Measurements from ENCODE around the gene CDC42EP4.

The CDC42EP4 gene

DNA sequence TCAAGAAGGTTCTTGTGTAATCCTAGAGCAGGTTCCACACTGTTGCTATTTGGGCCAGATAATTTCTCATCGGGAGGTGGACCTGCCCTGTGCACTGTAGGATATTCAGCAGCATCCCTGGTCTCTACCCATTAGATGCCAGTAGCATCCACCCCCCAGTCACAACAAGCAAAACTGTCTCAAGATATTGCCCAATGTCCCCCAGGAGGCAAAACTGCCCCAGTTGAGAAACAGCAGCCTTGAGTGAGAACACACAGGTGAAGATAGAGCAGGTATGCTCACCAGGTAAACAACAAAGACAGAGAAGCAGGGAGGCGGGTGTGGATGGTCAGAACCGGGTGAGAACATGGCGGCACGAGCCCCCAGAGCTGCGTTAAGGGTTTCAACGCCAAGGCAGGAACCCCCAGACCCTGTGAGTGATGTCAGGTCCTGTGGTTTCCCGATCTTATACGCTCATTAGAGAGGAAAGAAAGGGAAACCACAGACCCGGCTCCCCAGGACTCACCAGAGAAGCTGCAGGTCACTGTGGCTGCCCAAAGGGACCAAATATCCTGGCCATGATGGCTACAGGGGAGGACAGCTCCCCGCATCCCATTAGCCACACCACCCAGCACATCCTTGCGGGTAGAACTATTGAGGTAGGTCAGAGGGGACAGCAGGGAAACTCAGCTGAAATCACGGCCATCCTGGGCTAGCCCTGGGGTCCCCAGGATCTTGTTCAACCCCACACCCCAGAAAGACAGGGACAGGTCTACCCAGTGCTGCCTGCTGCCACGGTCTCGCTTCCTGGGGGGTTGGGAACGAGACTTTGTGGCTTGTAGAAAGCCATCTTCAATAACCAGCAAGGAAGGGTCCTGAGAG, 21.2 kb downstream of the CDC42EP4 start:
- TF ChIP-seq, protein P1, sequence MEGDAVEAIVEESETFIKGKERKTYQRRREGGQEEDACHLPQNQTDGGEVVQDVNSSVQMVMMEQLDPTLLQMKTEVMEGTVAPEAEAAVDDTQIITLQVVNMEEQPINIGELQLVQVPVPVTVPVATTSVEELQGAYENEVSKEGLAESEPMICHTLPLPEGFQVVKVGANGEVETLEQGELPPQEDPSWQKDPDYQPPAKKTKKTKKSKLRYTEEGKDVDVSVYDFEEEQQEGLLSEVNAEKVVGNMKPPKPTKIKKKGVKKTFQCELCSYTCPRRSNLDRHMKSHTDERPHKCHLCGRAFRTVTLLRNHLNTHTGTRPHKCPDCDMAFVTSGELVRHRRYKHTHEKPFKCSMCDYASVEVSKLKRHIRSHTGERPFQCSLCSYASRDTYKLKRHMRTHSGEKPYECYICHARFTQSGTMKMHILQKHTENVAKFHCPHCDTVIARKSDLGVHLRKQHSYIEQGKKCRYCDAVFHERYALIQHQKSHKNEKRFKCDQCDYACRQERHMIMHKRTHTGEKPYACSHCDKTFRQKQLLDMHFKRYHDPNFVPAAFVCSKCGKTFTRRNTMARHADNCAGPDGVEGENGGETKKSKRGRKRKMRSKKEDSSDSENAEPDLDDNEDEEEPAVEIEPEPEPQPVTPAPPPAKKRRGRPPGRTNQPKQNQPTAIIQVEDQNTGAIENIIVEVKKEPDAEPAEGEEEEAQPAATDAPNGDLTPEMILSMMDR (IDR thresholded peaks at IDR 0.05; ENCODE audit: low read depth, low read length, missing control alignments) = no peak
- no peak for DNase-seq
- H3K4me3 ChIP-seq (ENCODE audit: low read depth, low read length) = no peak overlapping the region
- in situ Hi-C loops (cut with HindIII; ENCODE audit: low pct_ligation_motif_present, low sequenced_read_pairs) = no loop called here
- H3K27me3 ChIP-seq (replicated peaks) = no peaks in the 10 kb centered on the region
- peaks cover 7% of the 10 kb centered on the region for H3K36me3 ChIP-seq (replicated peaks)
- peak overlapping the region; percentile 74 for H3K27ac ChIP-seq

DNA sequence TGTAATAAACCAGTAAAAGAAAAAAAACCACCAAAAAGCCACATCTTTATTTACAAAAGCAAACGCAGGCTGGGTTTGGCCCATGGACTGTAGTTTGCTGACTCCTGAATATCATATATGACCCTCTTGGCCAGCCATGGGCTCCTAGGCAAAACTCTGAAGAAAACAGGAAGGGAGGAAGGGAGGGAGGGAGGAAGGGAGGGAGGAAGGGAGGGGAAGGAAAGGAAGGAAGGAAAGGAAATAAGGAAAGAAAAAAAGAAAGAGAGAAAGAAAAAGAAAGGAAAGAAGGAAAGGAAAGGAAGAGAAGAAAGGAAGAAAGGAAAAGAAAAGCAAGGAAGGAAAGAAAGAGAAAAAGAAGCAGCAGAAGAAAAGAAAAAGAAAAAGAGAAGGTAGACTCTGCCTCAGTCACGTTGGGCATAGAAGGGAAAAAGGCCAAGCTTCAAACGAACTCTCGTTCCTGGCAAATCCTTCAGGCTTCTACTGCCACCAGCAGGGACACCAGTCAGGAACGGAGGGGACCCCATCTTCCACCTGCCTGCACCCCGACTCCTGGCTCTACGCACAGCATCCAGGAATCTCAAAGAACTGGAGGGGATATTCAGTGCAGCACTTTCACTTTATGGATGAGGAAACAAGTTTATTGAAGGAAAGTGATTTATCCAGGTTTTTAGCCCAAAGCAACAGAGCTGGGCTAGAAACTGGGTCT, 22.1 kb downstream of the CDC42EP4 start:
- DNase-seq = no peak
- Histone ChIP-seq H3K27me3 (replicated peaks) (no peaks in the 10 kb centered on the region), H3K4me3 (ENCODE audit: low read depth, low read length) (no peak overlapping the region), H3K36me3 (replicated peaks) (peaks cover 14% of the 10 kb centered on the region), H3K27ac (no peak overlapping the region)
- in situ Hi-C loops (cut with HindIII; ENCODE audit: low pct_ligation_motif_present, low sequenced_read_pairs) = no loop called here
- TF ChIP-seq, protein P1 (IDR thresholded peaks at IDR 0.05; ENCODE audit: low read depth, low read length, missing control alignments) = no peak

DNA sequence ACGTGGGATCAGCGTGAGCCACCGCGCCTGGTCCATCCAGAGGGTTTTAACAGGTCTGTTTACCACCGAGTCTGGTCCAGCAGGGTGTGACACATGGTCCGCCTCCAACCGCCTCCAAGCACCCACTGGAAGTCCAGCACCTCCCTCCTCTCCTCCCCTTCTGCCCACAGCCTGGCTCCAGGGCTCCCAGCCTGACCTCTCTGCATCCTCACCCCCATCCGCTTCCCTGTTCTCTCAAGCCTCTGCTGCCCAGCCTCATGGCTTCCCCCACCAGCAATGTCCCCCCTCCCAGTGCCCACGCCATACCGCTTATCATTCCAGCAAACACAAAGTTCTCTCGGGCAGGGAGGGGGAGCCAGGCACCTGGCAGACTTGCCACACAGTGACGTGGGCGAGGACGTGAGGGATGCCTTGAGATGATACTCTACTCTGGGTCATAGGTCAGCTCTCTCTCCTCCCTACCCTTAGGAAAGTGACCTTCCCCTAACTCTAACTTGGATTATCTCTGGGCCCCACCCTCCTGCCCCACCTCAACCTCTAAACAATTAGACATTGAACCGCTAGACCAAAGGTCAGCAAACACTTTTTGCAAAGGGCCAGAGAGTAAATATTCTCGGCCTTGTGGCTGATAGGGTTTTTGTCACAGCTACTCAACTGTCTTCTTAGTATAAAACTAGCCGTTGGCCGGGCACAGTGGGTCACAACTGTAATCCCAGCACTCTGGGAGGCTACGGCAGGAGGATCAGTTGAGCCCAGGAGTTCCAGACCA, 23.1 kb downstream of the CDC42EP4 start:
- no peaks in the 10 kb centered on the region for H3K27me3 ChIP-seq (replicated peaks)
- TF ChIP-seq, protein P1 (IDR thresholded peaks at IDR 0.05; ENCODE audit: low read depth, low read length, missing control alignments) = no peak
- no peak for DNase-seq
- no peak overlapping the region for H3K27ac ChIP-seq
- peaks cover 14% of the 10 kb centered on the region for H3K36me3 ChIP-seq (replicated peaks)
- in situ Hi-C loops (cut with HindIII; ENCODE audit: low pct_ligation_motif_present, low sequenced_read_pairs) = no loop called here
- no peak overlapping the region for H3K4me3 ChIP-seq (ENCODE audit: low read depth, low read length)

DNA sequence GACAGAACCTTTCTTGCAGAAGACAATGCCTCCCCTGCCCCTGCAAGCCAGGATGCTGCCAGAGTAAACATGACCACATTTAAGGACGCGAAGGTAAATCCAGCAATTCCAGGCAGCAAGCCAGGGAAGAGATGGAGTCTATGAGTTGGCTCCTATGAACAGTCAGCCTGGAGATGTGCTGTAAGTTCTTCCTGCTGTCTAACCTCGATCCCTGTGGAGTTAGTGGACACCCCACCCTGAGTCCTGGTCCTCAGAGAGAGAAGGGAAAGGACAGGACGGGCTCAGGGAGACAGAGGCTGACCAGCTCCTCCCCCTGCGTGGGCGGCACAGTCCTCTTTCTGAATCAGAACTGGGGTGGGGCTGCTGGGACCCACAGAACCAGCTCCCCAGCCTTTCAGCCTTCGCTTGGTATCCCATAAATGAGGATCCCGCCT, 24.9 kb downstream of the CDC42EP4 start:
- in situ Hi-C loops (cut with HindIII; ENCODE audit: low pct_ligation_motif_present, low sequenced_read_pairs) = no loop called here
- no peak for DNase-seq
- Histone ChIP-seq H3K4me3 (ENCODE audit: low read depth, low read length) (no peak overlapping the region), H3K27ac (no peak overlapping the region), H3K27me3 (replicated peaks) (no peaks in the 10 kb centered on the region), H3K36me3 (replicated peaks) (peaks cover 14% of the 10 kb centered on the region)
- TF ChIP-seq, protein P1 (IDR thresholded peaks at IDR 0.05; ENCODE audit: low read depth, low read length, missing control alignments) = no peak

DNA sequence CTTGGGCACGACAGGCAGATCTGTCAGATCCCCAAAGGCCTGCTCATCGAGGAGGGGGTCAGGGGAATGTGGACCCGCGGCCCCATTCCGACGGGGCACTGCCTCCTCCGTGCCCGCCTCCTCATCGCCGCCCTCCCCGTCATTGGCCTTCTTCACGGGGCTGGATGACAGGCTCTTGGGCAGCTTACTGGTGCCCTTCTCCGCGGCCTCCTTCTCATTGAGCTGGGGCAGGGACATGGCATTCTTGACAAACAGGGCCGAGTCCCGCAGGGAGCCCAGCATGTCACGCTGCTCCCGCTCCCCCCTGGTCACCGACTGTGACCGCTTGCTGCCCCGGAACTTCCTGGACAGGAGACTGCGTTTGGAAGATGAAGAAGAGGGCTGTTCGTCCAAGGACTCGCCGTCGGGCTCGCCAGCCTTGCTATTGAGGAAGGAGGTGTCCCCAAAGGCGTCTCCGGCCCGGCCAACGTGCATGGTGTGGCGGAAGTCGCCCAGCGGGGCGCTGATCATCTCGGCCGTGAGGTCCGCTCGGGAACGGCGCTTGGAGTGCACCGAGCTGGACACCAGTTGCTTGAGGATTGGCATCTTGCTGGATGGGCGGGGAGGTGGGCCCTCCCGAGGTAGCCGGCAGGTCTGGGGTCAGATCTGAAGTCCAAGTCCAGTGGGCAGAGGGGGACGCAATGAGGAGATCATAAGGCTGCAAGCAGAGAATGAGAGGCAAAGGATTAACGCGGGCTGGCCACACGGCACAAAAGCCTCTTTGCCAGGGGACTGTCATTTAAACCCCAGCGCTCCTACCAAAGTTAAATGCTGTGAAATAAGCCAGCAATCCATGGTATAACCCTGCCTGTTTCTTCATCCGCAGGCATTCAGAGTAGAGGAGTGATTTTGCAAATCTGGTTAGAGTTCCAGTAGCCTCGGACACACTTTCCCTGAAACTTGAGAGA, 25.6 kb downstream of the CDC42EP4 start:
- in situ Hi-C loops (cut with HindIII; ENCODE audit: low pct_ligation_motif_present, low sequenced_read_pairs) = no loop called here

More for the DNA sequence above, 25.6 kb downstream of the CDC42EP4 start:
- DNase-seq = no peak
- H3K36me3 ChIP-seq (replicated peaks) = peaks cover 14% of the 10 kb centered on the region
- H3K27ac ChIP-seq = no peak overlapping the region
- no peak overlapping the region for H3K4me3 ChIP-seq (ENCODE audit: low read depth, low read length)
- H3K27me3 ChIP-seq (replicated peaks) = no peaks in the 10 kb centered on the region
- TF ChIP-seq, protein P1 (IDR thresholded peaks at IDR 0.05; ENCODE audit: low read depth, low read length, missing control alignments) = no peak
